Measurements from ENCODE around the gene ZNF487. TPM values are rescaled to one million over a fixed set of nuclear protein-coding genes. Genes with fewer than 3 reads are reported as not detected.

ZNF487 gene
- total and polyA plus RNA-seq, 2 of the 13 experiments (the other 11 are each of a cell fraction or from before 2014, with no cell fraction given) = 7.4 to 8.8 TPM

GRCh38 chr10:43436291-43437140 lies at the start of gene ZNF487 (continued):
- TF ChIP-seq REST (IDR thresholded peaks at IDR 0.05; ENCODE audit: borderline replicate concordance in 1 of 2, low read depth in 1 of 2, low read length in 2 of 2) = no peak
- peak; percentile 73 for TF ChIP-seq IKZF5 (CRISPR knock-in tag; IDR thresholded peaks at IDR 0.05)
- peak; percentile 64; the same call in 1 of the 2 replicates for TF ChIP-seq MTA1 (CRISPR knock-in tag; IDR thresholded peaks at IDR 0.05; ENCODE audit: borderline replicate concordance)
- peak; percentile 95 for TF ChIP-seq TAF1 (CRISPR knock-in tag; IDR thresholded peaks at IDR 0.05)
- TF ChIP-seq MAFF (IDR thresholded peaks at IDR 0.05; ENCODE audit: low read depth, low read length) = no peak; the same call in 1 of the 2 replicates
- TF ChIP-seq RARA (CRISPR knock-in tag; IDR thresholded peaks at IDR 0.05) = no peak
- peak; percentile 83 for TF ChIP-seq KAT8 (CRISPR knock-in tag; IDR thresholded peaks at IDR 0.05)
- TF ChIP-seq CSRNP1 (CRISPR knock-in tag; IDR thresholded peaks at IDR 0.05) = peak; percentile 54; the same call in 1 of the 2 replicates
- TF ChIP-seq HNRNPK (IDR thresholded peaks at IDR 0.05; ENCODE audit: low read depth, low read length, poor library complexity, severe bottlenecking) = no peak
- peak; percentile 75 for TF ChIP-seq ZNF761 (CRISPR knock-in tag; conservative IDR thresholded peaks at IDR 0.05)
- no peak for TF ChIP-seq TBP (CRISPR knock-in tag; IDR thresholded peaks at IDR 0.05)
- no peak for TF ChIP-seq ZNF24 (IDR thresholded peaks at IDR 0.05)
- peak; percentile 82; the same call in 1 of the 2 replicates for TF ChIP-seq ZNF607 (CRISPR knock-in tag; IDR thresholded peaks at IDR 0.05; ENCODE audit: borderline replicate concordance)
- TF ChIP-seq ZMYM3 (CRISPR knock-in tag; IDR thresholded peaks at IDR 0.05) = peak; percentile 21; the same call in 1 of the 2 replicates
- peak; percentile 95 for TF ChIP-seq ZNF883 (CRISPR knock-in tag; IDR thresholded peaks at IDR 0.05; ENCODE audit: not compliant biosample characterization)
- no peak for TF ChIP-seq JARID2 (CRISPR knock-in tag; IDR thresholded peaks at IDR 0.05; ENCODE audit: insufficient replicate concordance)
- TF ChIP-seq SP2 (CRISPR knock-in tag; IDR thresholded peaks at IDR 0.05) = no peak
- 0 out of 2 replicates have a peak, but pooled peaks have one; percentile 42 for TF ChIP-seq ZNF468 (CRISPR knock-in tag; IDR thresholded peaks at IDR 0.05)
- peak; percentile 58; the same call in 1 of the 2 replicates for TF ChIP-seq ZNF432 (CRISPR knock-in tag; IDR thresholded peaks at IDR 0.05; ENCODE audit: borderline replicate concordance)
- TF ChIP-seq SATB2 (CRISPR knock-in tag; IDR thresholded peaks at IDR 0.05) = 0 out of 2 replicates have a peak, but pooled peaks have one; percentile 18
- no peak for TF ChIP-seq CBX5 (CRISPR knock-in tag; IDR thresholded peaks at IDR 0.05; ENCODE audit: borderline replicate concordance)
- no peak for TF ChIP-seq KLF11 (CRISPR knock-in tag; IDR thresholded peaks at IDR 0.05)
- 0 out of 2 replicates have a peak, but pooled peaks have one; percentile 73 for TF ChIP-seq ZFAT (CRISPR knock-in tag; conservative IDR thresholded peaks at IDR 0.05)
- peak; percentile 66; the same call in 1 of the 2 replicates for TF ChIP-seq FOXA3 (CRISPR knock-in tag; IDR thresholded peaks at IDR 0.05)

All from HepG2 (cell line).